GM21717 (cell line): ENCODE data around the gene ACTN1.

Source experiments
- ATAC-seq: cut with Tn5 transposase; IDR thresholded peaks from one replicate; pipeline ENCODE4 v1.9.1; 2021; ENCODE audit warnings: mild to moderate bottlenecking, moderate library complexity; ENCODE audit not compliant: unreplicated experiment

The ACTN1 gene

GRCh38 chr14:68970038-68970612 is 9.0 kb downstream of the ACTN1 start:
- ATAC-seq = no peak

DNA sequence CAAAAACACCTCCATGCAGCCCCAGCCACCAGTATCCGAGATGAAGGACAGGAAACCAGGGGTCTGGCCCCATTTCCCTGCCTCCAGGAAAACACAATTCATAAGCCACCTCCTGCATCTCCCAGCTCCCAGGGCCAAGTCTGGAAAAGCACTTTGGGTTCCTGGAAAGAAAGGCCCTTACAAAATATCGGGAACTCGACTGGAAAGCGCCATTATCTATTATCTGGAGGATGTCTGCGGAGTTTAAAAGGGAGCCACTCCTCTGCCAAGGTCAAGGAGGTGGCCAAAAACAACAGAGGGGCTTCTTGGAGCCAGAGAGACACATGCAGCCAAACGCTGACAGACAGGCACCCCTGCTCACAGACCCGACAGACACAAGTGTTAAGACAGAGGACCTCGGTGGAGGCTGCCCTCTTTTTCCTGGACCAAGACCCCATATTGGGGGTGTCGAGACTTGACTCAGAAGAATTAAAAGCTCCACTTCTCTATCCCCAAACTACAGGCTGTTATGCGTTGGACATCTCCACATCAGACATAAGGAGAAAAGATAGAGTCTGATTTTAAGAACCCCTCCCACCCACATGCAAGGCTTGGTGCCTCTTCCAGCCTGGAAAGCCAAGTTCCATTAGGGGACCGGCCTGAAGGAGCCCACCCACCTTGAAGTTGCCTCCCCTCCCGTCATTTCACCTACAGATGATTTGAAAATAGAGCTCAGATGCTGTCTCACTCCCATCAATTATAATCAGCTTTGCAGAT is 9.6 kb downstream of the ACTN1 start:
- ATAC-seq = no peak

DNA sequence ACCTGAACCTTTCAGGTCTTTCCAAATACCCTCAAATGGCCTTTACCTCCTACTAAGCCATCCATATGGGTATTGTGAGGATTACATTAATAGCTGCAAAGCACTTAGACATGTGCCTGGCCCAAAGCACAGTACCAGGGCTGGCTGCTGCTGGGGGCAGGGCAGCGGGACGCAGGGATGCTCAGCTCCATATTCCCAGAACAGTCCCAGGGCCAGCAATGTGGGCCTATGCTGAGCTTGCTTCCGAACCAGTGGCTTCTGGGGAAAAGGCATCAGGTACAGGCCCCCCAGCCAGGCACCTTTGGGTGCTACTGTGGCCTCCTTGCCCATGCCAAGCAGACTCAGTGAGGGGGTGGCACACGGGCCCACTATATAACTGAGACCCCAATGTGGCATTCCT is 10.4 kb downstream of the ACTN1 start:
- ATAC-seq = no peak

- ATAC-seq = no peak
Observed at GRCh38 chr14:68968051-68968450, 11.1 kb downstream of the ACTN1 start.

DNA sequence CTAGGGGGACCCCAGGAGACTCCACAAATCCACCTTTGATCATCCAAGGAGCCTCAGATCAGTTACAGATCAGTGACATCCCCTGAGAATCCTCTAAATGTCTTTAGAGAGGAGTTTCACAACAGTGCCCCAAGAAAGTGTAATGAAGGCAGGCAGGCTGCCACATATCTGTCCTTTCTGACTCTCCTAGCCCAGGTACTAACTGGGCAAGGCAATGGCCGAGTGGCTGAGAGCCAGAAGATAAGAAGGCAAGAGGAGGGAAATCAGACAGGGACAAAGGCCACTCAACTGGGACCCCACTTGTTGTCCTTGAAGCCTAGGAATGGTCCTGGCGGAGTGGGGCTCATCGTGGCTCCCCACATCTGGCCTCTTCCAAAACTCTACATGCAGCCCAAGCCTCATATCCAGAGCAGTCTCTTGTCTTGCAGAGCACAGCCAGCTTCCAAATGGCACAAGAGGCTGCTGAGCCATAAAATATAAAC is 11.6 kb downstream of the ACTN1 start:
- no peak for ATAC-seq

- ATAC-seq = no peak
Observed at GRCh38 chr14:68966872-68967301, 12.2 kb downstream of the ACTN1 start.

DNA sequence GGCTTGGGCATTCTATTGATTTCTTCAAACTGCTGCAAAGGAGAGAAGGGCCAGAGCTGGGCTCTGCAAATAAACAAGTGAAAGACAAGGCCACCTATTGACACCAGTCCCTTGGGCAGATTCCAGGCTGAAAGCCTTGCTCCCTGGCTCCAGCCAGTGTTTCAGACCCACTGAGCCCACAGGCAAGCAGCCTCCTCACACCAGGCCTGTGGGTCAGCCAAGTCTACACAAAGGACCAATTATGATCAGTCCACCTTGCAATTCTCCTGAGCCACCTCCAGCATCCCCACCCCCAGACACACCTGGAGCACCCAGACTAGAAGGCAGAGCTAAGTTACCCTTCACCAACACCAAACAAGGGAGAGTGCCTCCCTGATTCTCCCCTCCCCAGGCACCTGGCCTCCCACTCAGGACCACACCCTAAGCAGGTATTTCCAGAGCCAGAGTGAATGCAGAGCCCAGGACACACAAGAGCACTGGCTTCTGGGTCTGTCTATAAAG is 13.8 kb downstream of the ACTN1 start:
- ATAC-seq = no peak

GRCh38 chr14:68964300-68965093 is 14.6 kb downstream of the ACTN1 start:
- ATAC-seq = no peak

DNA sequence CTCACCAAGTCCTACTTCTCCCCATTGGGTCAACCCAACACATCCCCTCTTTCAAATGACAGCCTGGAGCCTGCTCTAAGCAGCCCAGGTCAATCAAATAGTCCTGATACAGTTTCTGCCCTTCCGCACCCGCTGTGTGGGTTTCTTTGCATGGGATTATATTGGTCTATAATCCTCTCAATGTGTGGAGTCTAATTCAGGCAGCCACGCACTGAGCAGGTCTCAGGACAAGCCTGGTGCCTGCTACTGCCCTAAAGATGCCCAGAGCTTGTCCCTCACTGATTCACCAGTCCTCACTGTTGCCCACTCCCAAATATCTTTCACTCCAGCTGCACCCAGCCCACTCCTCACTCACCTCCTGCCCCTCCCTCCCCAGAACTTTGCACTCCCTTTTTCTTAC is 16.4 kb downstream of the ACTN1 start:
- no peak for ATAC-seq

GRCh38 chr14:68961781-68962584 is 17.1 kb downstream of the ACTN1 start:
- ATAC-seq = no peak

GRCh38 chr14:68961361-68961760 is 17.7 kb downstream of the ACTN1 start:
- no peak for ATAC-seq

- ATAC-seq = no peak
Observed at GRCh38 chr14:68960123-68960522, 19.0 kb downstream of the ACTN1 start.

DNA sequence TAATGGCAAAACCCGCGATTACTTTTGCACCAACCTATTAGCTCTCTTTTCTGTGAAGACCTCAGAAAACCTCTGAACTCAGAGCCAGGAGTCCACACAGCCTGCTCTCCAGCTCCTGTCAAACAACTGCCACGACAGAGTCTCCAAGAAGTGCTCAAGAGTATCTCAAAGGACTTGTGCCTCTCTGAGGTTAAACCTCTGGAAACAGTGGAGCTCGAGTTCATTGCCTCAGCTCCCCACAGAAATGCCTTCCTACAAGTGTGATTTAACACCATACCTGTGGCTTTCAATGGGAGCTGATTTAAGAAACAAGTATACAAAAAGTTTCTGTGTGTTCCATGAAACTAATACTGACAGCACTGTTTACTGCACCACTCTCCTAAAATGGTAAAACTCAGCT is 20.1 kb downstream of the ACTN1 start:
- ATAC-seq = no peak

GRCh38 chr14:68958553-68958952 is 20.5 kb downstream of the ACTN1 start:
- ATAC-seq = no peak

DNA sequence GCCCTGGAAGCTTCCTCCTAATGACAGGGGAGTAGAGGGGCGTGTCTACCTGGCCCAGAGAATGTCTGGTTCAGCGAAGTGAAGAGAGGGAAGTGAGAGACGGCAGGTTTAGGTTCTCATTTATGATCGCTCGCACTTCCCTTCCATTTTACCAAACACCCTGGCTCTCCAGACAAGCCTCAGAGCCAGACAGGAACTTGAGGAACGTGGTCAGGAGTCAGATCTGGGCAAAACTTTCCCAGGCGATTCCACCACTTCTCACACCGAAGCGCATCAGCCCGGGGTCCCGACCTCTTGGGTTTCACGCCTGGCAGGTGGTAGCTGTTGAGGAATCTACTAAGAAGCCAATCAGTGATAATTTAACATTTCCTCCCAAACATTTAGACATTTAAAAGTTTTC is 21.3 kb downstream of the ACTN1 start:
- no peak for ATAC-seq

DNA sequence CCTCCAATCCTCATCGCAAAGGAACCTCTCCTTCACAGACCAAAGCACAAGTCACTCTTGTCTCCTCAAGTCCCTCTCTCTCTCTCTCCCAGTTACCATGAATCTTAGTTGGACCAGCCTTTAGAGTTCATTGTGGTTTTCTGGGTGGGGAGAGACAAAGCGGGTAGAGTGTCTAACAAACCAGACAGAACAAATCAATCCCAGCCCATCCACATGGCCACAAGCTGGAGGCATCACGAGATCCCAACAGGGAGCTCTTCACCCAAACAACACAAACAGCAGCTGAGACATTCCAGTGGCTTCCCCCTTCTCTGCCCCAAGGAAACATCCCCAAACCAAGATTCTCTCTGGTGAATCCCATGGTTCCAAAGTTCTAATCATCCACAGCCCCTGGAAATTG is 22.4 kb downstream of the ACTN1 start:
- ATAC-seq = no peak

DNA sequence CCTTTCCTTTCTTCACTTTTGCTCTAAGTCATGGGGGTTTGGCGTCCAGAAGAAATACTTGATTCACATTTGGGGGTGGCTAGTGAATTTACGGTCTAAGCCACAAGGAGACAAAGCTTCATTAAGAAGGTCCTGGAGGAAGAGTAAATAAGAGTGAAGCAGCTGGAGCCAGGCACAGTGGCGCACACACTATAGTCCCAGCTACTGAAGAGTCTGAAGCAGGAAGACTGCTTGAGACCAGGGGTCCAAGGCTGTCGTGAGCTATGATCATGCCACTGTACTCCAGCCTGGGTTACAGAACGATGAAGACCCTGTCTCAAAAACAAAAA is 23.3 kb downstream of the ACTN1 start:
- no peak for ATAC-seq

- ATAC-seq = no peak
Observed at GRCh38 chr14:68955164-68955850, 23.8 kb downstream of the ACTN1 start.

GRCh38 chr14:68953196-68953555 is 25.9 kb downstream of the ACTN1 start:
- ATAC-seq = no peak

DNA sequence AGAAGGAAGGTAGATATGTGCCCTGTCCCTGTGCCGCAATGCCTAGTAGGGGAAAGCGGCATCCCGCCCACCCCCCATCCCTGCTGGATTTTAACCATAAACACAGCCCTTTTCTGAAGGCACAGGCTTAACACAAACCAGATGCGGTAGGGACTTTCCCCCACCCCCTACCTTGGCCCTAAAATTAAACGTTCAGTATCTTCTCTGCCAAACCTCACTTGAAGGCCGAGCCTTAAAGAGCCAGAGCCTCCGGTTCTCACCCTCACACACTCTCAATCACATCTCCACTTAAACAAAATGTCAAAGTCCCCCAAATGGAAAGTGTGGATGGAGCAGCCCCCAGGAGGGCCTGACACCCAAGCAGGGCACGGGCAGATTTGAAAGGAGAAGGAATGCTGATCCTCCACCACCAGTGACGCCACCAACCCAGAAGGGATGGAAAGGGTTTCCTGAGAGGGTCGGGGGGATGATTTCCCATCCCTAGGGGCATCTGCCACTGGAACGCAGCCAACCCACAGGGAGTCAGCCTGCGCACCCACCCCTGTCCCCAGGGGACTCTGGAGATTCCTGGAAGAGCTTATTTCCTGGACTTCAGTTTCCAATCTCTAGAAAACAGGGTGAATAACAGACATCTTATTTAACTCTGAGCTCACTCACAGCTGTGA is 26.4 kb downstream of the ACTN1 start:
- ATAC-seq = no peak
